Natural killer cell treated with Interleukin-12 subunit alpha and Interleukin-12 subunit beta and Interleukin-15 and Interleukin-18, amount 100 ng/mL, for 72 hours (primary cell): ENCODE measurements around the gene PLXNB1. TPM values are rescaled to one million over a fixed set of nuclear protein-coding genes. Genes with fewer than 3 reads are reported as not detected.
A peak's percentile ranks its signal among the peaks of the same experiment; 100 is the strongest.
"Not testable (repeated sequence)": the region's sequence is repeated elsewhere in the genome, so short reads cannot be mapped to it uniquely, and the experiment has no call there.

Source experiments
- ATAC-seq, 2 donors: fragments of 150-1000 bp; cut with Tn5 transposase in 1 of 2; sonication (Bioruptor Pico), chemical (Tn5 transposase) in 1 of 2; 2 replicates each; pipeline ENCODE4 v1.10.0; 2021
- DNase-seq: peaks from one replicate; pipeline ENCODE4 v3.0.0; 2022; ENCODE audit warnings: low spot score
- H3K27ac Mint-ChIP-seq, 2 donors: 1 replicate in 1 of 2; 2 replicates in 1 of 2; pipeline ENCODE4 v1.8.0; 2022; ENCODE audit warnings: mixed read lengths in 2 of 2, mild to moderate bottlenecking in 1 of 2, moderate library complexity in 1 of 2
- H3K27me3 Mint-ChIP-seq, 2 donors: 1 replicate in 1 of 2; 2 replicates in 1 of 2; pipeline ENCODE4 v1.8.0; 2022; ENCODE audit warnings: mixed read lengths in 2 of 2
- H3K36me3 Mint-ChIP-seq: one replicate; pipeline ENCODE4 v1.8.0; 2022; ENCODE audit warnings: mixed read lengths
- H3K4me1 Mint-ChIP-seq, 2 donors: 1 replicate in 1 of 2; 2 replicates in 1 of 2; pipeline ENCODE4 v1.8.0; 2022; ENCODE audit warnings: low read depth in 2 of 2, mixed read lengths in 2 of 2, mild to moderate bottlenecking in 1 of 2
- H3K4me3 Mint-ChIP-seq: one replicate; pipeline ENCODE4 v1.8.0; 2022; ENCODE audit warnings: mixed read lengths
- H3K9me3 Mint-ChIP-seq: 2 replicates; pipeline ENCODE4 v1.8.0; 2022; ENCODE audit warnings: mixed read lengths
- total RNA-seq, 2 donors: library from RNA; stranded (reverse); gene quantifications; one replicate each; pipeline ENCODE4 v1.2.3, GENCODE V29; 2022

The PLXNB1 gene, protein sequence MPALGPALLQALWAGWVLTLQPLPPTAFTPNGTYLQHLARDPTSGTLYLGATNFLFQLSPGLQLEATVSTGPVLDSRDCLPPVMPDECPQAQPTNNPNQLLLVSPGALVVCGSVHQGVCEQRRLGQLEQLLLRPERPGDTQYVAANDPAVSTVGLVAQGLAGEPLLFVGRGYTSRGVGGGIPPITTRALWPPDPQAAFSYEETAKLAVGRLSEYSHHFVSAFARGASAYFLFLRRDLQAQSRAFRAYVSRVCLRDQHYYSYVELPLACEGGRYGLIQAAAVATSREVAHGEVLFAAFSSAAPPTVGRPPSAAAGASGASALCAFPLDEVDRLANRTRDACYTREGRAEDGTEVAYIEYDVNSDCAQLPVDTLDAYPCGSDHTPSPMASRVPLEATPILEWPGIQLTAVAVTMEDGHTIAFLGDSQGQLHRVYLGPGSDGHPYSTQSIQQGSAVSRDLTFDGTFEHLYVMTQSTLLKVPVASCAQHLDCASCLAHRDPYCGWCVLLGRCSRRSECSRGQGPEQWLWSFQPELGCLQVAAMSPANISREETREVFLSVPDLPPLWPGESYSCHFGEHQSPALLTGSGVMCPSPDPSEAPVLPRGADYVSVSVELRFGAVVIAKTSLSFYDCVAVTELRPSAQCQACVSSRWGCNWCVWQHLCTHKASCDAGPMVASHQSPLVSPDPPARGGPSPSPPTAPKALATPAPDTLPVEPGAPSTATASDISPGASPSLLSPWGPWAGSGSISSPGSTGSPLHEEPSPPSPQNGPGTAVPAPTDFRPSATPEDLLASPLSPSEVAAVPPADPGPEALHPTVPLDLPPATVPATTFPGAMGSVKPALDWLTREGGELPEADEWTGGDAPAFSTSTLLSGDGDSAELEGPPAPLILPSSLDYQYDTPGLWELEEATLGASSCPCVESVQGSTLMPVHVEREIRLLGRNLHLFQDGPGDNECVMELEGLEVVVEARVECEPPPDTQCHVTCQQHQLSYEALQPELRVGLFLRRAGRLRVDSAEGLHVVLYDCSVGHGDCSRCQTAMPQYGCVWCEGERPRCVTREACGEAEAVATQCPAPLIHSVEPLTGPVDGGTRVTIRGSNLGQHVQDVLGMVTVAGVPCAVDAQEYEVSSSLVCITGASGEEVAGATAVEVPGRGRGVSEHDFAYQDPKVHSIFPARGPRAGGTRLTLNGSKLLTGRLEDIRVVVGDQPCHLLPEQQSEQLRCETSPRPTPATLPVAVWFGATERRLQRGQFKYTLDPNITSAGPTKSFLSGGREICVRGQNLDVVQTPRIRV (N-terminal part only)
- 1 to 10 TPM; 5.9 to 9.6 TPM for total RNA-seq

DNA sequence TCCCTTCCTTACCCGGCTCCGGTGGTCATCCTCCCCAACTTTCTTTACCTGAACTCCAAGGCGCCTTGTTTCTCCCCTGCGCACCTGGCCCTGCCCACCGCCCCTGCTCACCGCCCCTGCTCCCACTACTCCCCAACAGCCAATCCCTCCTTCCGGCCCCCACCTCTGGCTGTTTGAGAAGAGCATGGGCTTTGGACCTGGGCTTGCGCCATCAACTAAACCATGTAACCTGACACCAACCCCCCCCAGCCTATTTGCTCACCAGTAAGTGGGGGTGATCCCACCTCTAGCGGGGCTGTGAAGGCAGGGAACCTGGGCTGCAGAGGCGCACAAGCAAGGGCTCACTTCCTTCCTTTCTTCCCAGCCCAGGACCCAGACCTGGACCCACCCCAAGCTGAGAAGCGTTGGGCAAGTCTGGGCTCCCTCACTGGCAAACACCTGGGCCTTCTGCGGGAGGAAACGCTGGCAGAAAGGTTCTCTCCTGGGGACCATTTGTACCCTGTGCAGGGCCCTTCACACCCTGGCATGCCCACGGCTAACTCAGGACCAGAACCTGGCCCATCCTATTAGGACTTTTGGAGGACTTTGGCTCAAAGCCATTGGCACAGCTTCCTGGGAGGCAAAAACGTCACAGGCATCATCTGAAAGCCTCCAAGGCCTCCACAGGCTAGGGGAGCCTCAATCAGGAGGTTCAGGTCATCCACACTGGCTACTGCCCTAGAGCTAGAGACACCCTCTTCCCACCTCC lies at the start of gene PLXNB1:
Gene PLXNB1 (minus strand): TSS at position 127 of the 748 bp plus-strand sequence. CDS start 5,475 bp downstream, outside the sequence.
- no peaks in the 10 kb centered on the region for H3K9me3 Mint-ChIP-seq
- peak in 1 of 2 donors; percentile 22 for ATAC-seq
- DNase-seq = no peak
- peak within 1 kb of the TSS; percentile 74 for H3K4me3 Mint-ChIP-seq
- peak within 1 kb of the TSS in 1 of 2 donors; percentile 73 for H3K27ac Mint-ChIP-seq
- H3K36me3 Mint-ChIP-seq = no peaks in the 10 kb centered on the region
- no peaks in the 10 kb centered on the region for H3K27me3 Mint-ChIP-seq
- peaks cover 0 to 14% of the 10 kb centered on the region in 2 donors for H3K4me1 Mint-ChIP-seq

DNA sequence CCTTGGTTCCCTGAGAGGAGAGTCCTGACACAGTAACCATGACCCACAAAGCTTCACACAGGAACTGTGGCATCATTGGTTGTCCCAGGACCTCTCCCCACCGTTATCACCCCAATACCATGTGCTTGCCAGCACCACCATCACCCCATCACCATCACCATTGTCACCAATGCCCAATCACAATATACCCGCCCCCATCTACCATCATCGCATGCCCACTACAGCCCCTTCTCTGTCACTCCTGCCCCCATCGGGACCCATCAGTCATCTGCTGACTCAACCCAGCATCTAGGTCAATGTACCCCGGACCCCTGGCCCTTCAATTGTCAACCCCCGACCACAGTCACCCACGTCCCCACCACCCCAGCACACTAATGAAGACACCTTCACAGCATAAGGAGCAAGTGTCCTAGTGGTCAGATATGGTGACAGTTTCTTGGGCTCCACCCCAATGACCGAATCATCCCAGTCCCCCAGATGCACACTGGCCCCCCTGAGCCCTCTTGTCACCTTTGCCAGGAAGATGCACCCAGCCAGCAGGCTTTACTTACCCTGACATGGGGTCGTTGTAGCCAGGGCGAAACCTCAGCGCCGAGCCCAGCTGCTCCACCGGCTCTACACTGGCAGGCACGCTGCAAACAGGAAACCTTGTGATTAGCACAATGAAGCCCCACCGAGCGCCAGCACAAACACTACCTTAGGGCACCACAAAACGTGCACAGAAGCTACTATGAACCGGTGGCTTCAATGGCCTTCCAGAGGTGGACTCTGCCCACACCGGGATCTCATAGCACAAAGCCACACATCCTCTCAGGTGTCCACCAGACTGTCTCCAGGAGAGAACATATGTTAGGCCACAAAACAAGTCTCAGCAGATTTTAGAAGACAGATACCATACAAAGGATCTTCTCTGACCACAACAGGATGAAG lies 49.0 kb upstream of the PLXNB1 start:
- Mint-ChIP-seq H3K9me3 (no peaks in the 10 kb centered on the region), H3K27ac (peak overlapping the region; percentile 94 to 99), H3K27me3 (no peaks in the 10 kb centered on the region), H3K36me3 (no peaks in the 10 kb centered on the region), H3K4me3 (peak overlapping the region; percentile 95), H3K4me1 (peaks cover 32 to 36% of the 10 kb centered on the region in 2 donors)
- ATAC-seq (peak; percentile 78 to 82), DNase-seq (peak; percentile 64)

DNA sequence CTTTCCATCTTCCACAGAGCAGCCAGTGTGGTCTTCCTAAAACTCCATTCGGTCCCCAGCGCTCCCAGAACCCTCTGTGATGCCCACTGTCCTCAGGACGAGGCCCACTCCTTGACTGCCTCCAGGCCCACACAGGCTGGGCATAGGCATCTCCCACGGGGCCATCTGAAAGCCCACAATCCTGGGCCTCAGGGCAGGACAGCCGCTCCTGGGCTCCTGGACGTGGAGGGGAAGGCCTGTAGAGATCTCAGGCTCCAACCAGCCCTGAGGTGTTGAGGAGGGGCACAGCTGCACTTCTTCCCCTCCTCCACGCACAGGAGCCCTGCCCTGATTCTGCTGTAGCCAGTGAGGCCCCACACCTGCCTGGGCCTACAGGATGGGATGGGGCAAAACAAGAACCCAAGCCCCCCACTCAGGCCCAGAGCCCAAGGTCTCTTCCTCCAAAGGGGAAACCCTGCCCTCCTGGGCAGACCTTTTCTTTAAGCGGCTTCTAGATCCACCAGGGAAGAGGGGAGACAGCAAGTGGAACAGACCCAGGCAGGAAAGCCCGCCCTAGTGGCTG lies 48.2 kb upstream of the PLXNB1 start:
- no peaks in the 10 kb centered on the region for H3K36me3 Mint-ChIP-seq
- H3K4me3 Mint-ChIP-seq = peak overlapping the region; percentile 95
- H3K4me1 Mint-ChIP-seq = peaks cover 39 to 43% of the 10 kb centered on the region in 2 donors
- no peaks in the 10 kb centered on the region for H3K27me3 Mint-ChIP-seq
- ATAC-seq (peak in 1 of 2 donors; percentile 3), DNase-seq (no peak)
- peak overlapping the region; percentile 94 to 99 for H3K27ac Mint-ChIP-seq
- no peaks in the 10 kb centered on the region for H3K9me3 Mint-ChIP-seq

DNA sequence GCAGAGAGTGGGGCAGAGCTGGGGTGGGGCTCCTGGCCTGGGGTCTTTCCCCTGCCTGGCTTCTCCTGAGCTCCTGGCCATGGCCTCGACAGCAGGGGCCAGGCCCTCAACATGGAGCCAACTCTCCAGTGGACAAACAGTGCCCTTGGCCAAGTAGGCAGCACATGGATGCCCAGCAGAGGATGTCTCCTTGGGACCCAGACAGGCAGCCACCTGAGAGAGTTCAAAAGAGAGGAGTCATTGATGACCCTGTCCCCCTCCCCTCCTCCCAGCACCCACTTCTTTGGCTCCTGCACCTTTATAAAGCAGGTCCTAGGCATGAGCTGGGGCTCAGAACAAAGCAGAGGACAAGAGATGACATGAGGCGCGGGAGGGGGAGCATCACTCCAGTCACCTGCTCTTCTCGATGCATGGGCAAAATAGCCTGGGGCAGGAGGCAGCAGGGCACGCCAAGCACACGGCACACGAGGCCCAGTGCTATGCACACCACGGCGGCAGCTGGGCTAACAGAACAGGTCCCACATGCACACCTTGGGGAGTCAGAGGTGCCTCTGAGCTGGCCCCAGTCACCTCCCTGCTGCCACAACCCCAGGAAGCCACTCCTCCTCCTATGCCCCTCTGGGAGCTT lies 46.7 kb upstream of the PLXNB1 start:
- H3K4me3 Mint-ChIP-seq = no peak overlapping the region
- no peaks in the 10 kb centered on the region for H3K36me3 Mint-ChIP-seq
- ATAC-seq = no peak
- peaks cover 43 to 47% of the 10 kb centered on the region in 2 donors for H3K4me1 Mint-ChIP-seq
- no peak for DNase-seq
- no peaks in the 10 kb centered on the region for H3K9me3 Mint-ChIP-seq
- H3K27ac Mint-ChIP-seq = peak overlapping the region; percentile 67 to 94
- H3K27me3 Mint-ChIP-seq = no peaks in the 10 kb centered on the region

GRCh38 chr3:48475188-48475587 lies 45.3 kb upstream of the PLXNB1 start:
- peaks cover 44 to 45% of the 10 kb centered on the region in 2 donors for H3K4me1 Mint-ChIP-seq
- no peaks in the 10 kb centered on the region for H3K9me3 Mint-ChIP-seq
- H3K27ac Mint-ChIP-seq = peak overlapping the region; percentile 54 to 67
- H3K4me3 Mint-ChIP-seq = peak overlapping the region; percentile 39
- no peaks in the 10 kb centered on the region for H3K36me3 Mint-ChIP-seq
- ATAC-seq (no peak), DNase-seq (no peak)
- H3K27me3 Mint-ChIP-seq = no peaks in the 10 kb centered on the region

- Mint-ChIP-seq H3K4me3 (peak overlapping the region; percentile 39), H3K36me3 (no peaks in the 10 kb centered on the region), H3K27me3 (no peaks in the 10 kb centered on the region), H3K9me3 (no peaks in the 10 kb centered on the region), H3K27ac (peak overlapping the region; percentile 54 to 67), H3K4me1 (peaks cover 48% of the 10 kb centered on the region in 2 donors)
- no peak for ATAC-seq
- no peak for DNase-seq
Observed at GRCh38 chr3:48474619-48475018, 44.7 kb upstream of the PLXNB1 start.

- Mint-ChIP-seq H3K4me1 (peaks cover 49% of the 10 kb centered on the region in 2 donors), H3K27ac (peak overlapping the region; percentile 96 to 100)
- H3K4me3 Mint-ChIP-seq, H3K27me3 Mint-ChIP-seq, H3K9me3 Mint-ChIP-seq, DNase-seq, ATAC-seq, H3K36me3 Mint-ChIP-seq: not testable (repeated sequence)
Observed at GRCh38 chr3:48474031-48474430, 44.1 kb upstream of the PLXNB1 start.

DNA sequence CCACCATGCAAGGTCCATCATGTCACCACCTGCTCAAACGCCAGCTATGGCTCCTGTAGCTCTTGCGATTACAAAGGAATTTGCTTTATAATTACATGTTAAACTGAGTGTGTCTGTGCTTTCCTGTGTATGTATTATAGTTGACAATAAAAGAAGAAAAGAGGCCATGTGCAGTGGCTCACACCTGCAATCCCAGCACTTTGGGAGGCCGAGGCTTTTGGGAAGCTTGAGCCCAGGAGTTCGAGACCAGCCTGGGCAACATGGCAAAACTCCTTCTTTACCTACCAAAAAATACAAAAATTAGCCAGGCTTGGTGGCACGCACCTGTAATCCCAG lies 43.7 kb upstream of the PLXNB1 start:
- no peaks in the 10 kb centered on the region for H3K36me3 Mint-ChIP-seq
- peak overlapping the region; percentile 97 for H3K4me3 Mint-ChIP-seq
- ATAC-seq (no peak), DNase-seq (no peak)
- peak overlapping the region; percentile 96 to 100 for H3K27ac Mint-ChIP-seq
- no peaks in the 10 kb centered on the region for H3K27me3 Mint-ChIP-seq
- peaks cover 49% of the 10 kb centered on the region in 2 donors for H3K4me1 Mint-ChIP-seq
- no peaks in the 10 kb centered on the region for H3K9me3 Mint-ChIP-seq

- Mint-ChIP-seq H3K27ac (peak overlapping the region; percentile 96 to 100), H3K4me1 (peaks cover 46 to 47% of the 10 kb centered on the region in 2 donors), H3K36me3 (no peaks in the 10 kb centered on the region), H3K9me3 (no peaks in the 10 kb centered on the region), H3K4me3 (peak overlapping the region; percentile 97), H3K27me3 (no peaks in the 10 kb centered on the region)
- DNase-seq (peak; percentile 94), ATAC-seq (peak; percentile 93 to 94)
Observed at GRCh38 chr3:48472923-48473616, 43.2 kb upstream of the PLXNB1 start.

DNA sequence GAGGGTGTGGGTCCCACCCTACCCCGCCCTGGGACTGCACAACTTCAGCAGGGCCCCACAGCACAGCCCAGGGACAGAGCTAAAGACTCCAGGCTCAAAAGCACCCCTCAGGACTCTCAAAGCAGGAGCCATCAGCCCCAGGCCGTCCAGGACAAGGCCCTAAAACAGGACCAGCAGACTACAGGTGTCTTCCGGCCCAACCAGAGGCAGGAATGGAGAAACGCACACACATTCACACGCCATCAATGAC lies 42.7 kb upstream of the PLXNB1 start:
- Mint-ChIP-seq H3K36me3 (no peaks in the 10 kb centered on the region), H3K9me3 (no peaks in the 10 kb centered on the region), H3K27me3 (no peaks in the 10 kb centered on the region), H3K4me3 (peak overlapping the region; percentile 97), H3K27ac (peak overlapping the region; percentile 96 to 100), H3K4me1 (peaks cover 46 to 47% of the 10 kb centered on the region in 2 donors)
- ATAC-seq (peak in 1 of 2 donors; percentile 33), DNase-seq (no peak)

DNA sequence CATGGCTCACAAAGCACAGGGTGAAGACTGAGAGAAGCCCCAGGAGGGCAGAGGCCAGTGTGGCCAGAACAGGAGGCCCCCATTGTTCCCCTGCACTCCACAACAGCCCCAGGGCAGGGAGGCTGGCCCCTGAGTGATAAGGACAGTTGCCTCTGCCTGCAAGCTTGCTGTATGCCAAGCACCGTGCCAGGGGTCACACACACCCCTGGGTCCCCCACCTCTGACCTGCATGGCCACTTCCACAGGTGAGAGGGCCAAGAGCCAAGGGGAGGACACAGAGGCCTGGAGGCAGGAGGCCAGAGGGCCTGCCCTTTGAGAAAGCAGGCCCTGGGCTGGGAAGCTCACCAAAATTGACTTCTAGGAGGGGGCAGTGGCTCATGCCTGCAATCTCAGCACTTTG lies 40.4 kb upstream of the PLXNB1 start:
- Mint-ChIP-seq H3K9me3 (no peaks in the 10 kb centered on the region), H3K27me3 (no peaks in the 10 kb centered on the region), H3K36me3 (no peaks in the 10 kb centered on the region), H3K27ac (peak overlapping the region; percentile 96 to 100), H3K4me1 (peaks cover 57 to 59% of the 10 kb centered on the region in 2 donors), H3K4me3 (peak overlapping the region; percentile 40)
- no peak for ATAC-seq
- DNase-seq = no peak
